Erythroblast (primary cell): ENCODE results near the gene FAM81A.

Experiments
- GATA1 ChIP-seq: IDR thresholded peaks from 2 replicates; pipeline ENCODE4 v1.6.1; 2011; ENCODE audit warnings: low read depth, mild to moderate bottlenecking, control low read depth, low read length, moderate library complexity
- POLR2A ChIP-seq: IDR thresholded peaks from 2 replicates; pipeline ENCODE4 v1.6.1; 2011; ENCODE audit warnings: mild to moderate bottlenecking, low read length

DNA sequence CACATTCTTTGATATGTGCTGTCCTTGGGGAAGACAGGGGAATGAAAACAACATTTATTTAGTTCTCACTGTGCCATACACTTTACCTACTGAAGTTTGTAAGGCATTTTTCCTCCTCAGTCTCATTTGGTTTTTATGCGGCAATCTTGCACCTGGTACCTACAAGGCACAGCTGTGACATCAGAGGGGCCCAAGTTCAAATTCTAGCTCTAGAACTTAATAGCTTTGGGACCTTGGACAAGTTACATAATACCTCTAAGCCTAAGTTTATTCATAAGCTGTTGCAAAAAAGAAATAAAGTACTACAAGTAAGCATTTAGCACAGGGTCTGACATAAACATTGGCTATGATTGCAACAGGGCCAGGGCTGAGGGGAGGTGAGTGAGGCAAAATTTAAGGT lies 5.6 kb upstream of the FAM81A start:
- TF ChIP-seq POLR2A, result no peak
- no peak for TF ChIP-seq GATA1
